K562 (cell line): Measurements from ENCODE around the gene RMND5B. TPM values are rescaled to one million over a fixed set of nuclear protein-coding genes. Genes with fewer than 3 reads are reported as not detected.

Experiments used
- CAMTA2 ChIP-seq: fragments of 250-450 bp; sonication (Bioruptor Pico); conservative IDR thresholded peaks from 2 replicates; pipeline ENCODE4 v1.5.1; 2022
- CXXC5 ChIP-seq: fragments of 250-450 bp; sonication (Bioruptor Pico); IDR thresholded peaks from 2 replicates; pipeline ENCODE4 v1.8.0; 2022; ENCODE audit warnings: inconsistent platforms, mild to moderate bottlenecking, moderate library complexity
- FOXA1 ChIP-seq: fragments of 450-650 bp; IDR thresholded peaks from 2 replicates; pipeline ENCODE4 v1.6.1; 2016; ENCODE audit warnings: mild to moderate bottlenecking, borderline replicate concordance
- FOXK2 ChIP-seq, 2 experiments: fragments of 450-650 bp; IDR thresholded peaks in 1 of 2; conservative IDR thresholded peaks in 1 of 2; 2 replicates each; pipeline ENCODE4 v1.6.1; 2016; ENCODE audit warnings: low read depth in 2 of 2, mild to moderate bottlenecking in 1 of 2
- KDM4B ChIP-seq, 2 experiments: fragments of 450-650 bp in 1 of 2; sonication (generic) in 1 of 2; IDR thresholded peaks; 2 replicates each; pipeline ENCODE4 v1.6.1; 2016 to 2017; ENCODE audit warnings: borderline replicate concordance in 2 of 2, antibody characterized with exemption in 1 of 2, low read depth in 1 of 2, mild to moderate bottlenecking in 1 of 2
- L3MBTL2 ChIP-seq: fragments of 450-650 bp; IDR thresholded peaks from 2 replicates; pipeline ENCODE4 v1.6.1; 2016; ENCODE audit warnings: mild to moderate bottlenecking, moderate library complexity
- MAZ ChIP-seq, 2 experiments: fragments of 450-650 bp in 1 of 2; sonication (generic) in 1 of 2; formaldehyde crosslinking; IDR thresholded peaks in 1 of 2; conservative IDR thresholded peaks in 1 of 2; 2 replicates each; pipeline versions ENCODE4 v1.4.0 to v1.5.0; 2020; ENCODE audit warnings: mild to moderate bottlenecking in 1 of 2, missing genetic modification reagents in 1 of 2
- MBD2 ChIP-seq: sonication (generic); IDR thresholded peaks from 2 replicates; pipeline ENCODE4 v1.6.1; 2016; ENCODE audit warnings: low read depth, borderline replicate concordance
- MCM3 ChIP-seq: fragments of 450-650 bp; IDR thresholded peaks from 2 replicates; pipeline ENCODE4 v1.6.1; 2016
- MIER1 ChIP-seq: fragments of 450-650 bp; IDR thresholded peaks from 2 replicates; pipeline ENCODE4 v1.6.1; 2016; ENCODE audit warnings: antibody characterized with exemption, mild to moderate bottlenecking, low read depth
- MTA1 ChIP-seq: fragments of 450-650 bp; IDR thresholded peaks from 2 replicates; pipeline ENCODE4 v1.6.1; 2017; ENCODE audit warnings: borderline replicate concordance
- MTA2 ChIP-seq: fragments of 450-650 bp; IDR thresholded peaks from 2 replicates; pipeline ENCODE4 v1.6.1; 2016; ENCODE audit warnings: low read depth
- MTA3 ChIP-seq: fragments of 450-650 bp; formaldehyde crosslinking; IDR thresholded peaks from 2 replicates; pipeline ENCODE4 v1.6.1; 2017; ENCODE audit warnings: mild to moderate bottlenecking, borderline replicate concordance
- MXI1 ChIP-seq: IDR thresholded peaks from 2 replicates; pipeline ENCODE4 v1.6.1; 2011; ENCODE audit warnings: low read depth, mild to moderate bottlenecking, improper control_type of control experiment, low read length
- NFYB ChIP-seq: IDR thresholded peaks from 2 replicates; pipeline ENCODE4 v1.6.1; 2011; ENCODE audit warnings: mild to moderate bottlenecking, moderate library complexity; ENCODE audit not compliant: insufficient read length; ENCODE audit errors: extremely low read depth
- NONO ChIP-seq, 2 experiments: fragments of 200-400 bp in 1 of 2; fragments of 450-650 bp in 1 of 2; formaldehyde crosslinking in 1 of 2; IDR thresholded peaks; 2 replicates each; pipeline ENCODE4 v1.6.1; 2017; ENCODE audit warnings: low read depth in 2 of 2, mild to moderate bottlenecking in 2 of 2, moderate library complexity in 2 of 2, low read length in 1 of 2
- NR2C1 ChIP-seq, 2 experiments: fragments of 450-650 bp; IDR thresholded peaks; 2 replicates each; pipeline ENCODE4 v1.6.1; 2017; ENCODE audit warnings: mild to moderate bottlenecking in 2 of 2, antibody characterized with exemption in 1 of 2, inconsistent platforms in 1 of 2, missing compliant biosample characterization in 1 of 2, missing genetic modification characterization in 1 of 2
- PML ChIP-seq: IDR thresholded peaks from 2 replicates; pipeline ENCODE4 v1.6.1; 2012; ENCODE audit warnings: low read length, inconsistent platforms
- POLR2G ChIP-seq: fragments of 200-400 bp; formaldehyde crosslinking; IDR thresholded peaks from 2 replicates; pipeline ENCODE4 v1.6.1; 2017; ENCODE audit warnings: low read depth, mild to moderate bottlenecking, antibody characterized with exemption, low read length, moderate library complexity
- POLR2H ChIP-seq: IDR thresholded peaks from 2 replicates; pipeline ENCODE4 v1.6.1; 2016; ENCODE audit warnings: missing genetic modification characterization, low read depth, mild to moderate bottlenecking, control low read depth, missing compliant biosample characterization, moderate library complexity
- SAFB ChIP-seq: fragments of 200-400 bp; formaldehyde crosslinking; IDR thresholded peaks from 2 replicates; pipeline ENCODE4 v1.6.1; 2017; ENCODE audit warnings: low read depth, low read length, borderline replicate concordance
- SIN3B ChIP-seq: fragments of 450-650 bp; IDR thresholded peaks from 2 replicates; pipeline ENCODE4 v1.6.1; 2017; ENCODE audit warnings: low read depth, mild to moderate bottlenecking, moderate library complexity
- SPI1 ChIP-seq: IDR thresholded peaks from 2 replicates; pipeline ENCODE4 v1.6.1; 2011; ENCODE audit warnings: low read depth, low read length, control low read depth, borderline replicate concordance
- SRSF7 ChIP-seq: fragments of 200-400 bp; formaldehyde crosslinking; optimal IDR thresholded peaks from 2 replicates; pipeline ENCODE3; 2017; ENCODE audit warnings: mild to moderate bottlenecking, low read depth, low read length
- STAG1 ChIP-seq: sonication (generic); formaldehyde crosslinking; IDR thresholded peaks from 2 replicates; pipeline ENCODE4 v1.5.0; 2020; ENCODE audit warnings: missing genetic modification reagents, borderline replicate concordance
- TEAD1 ChIP-seq, 2 experiments: fragments of 450-650 bp in 1 of 2; sonication (generic) in 1 of 2; formaldehyde crosslinking; IDR thresholded peaks; 2 replicates each; pipeline versions ENCODE4 v1.4.0 to v1.8.0; 2020 to 2022; ENCODE audit warnings: mild to moderate bottlenecking in 2 of 2, missing genetic modification reagents in 1 of 2
- ZEB2 ChIP-seq: fragments of 450-650 bp; IDR thresholded peaks from 2 replicates; pipeline ENCODE4 v1.6.1; 2016
- ZNF197 ChIP-seq: fragments of 200-800 bp; sonication (Bioruptor generic); IDR thresholded peaks from 2 replicates; pipeline ENCODE4 v1.6.1; 2016; ENCODE audit warnings: low read depth, missing genetic modification characterization, missing compliant biosample characterization
- ZNF644 ChIP-seq: fragments of 200-800 bp; sonication (Bioruptor generic); IDR thresholded peaks from 2 replicates; pipeline ENCODE4 v1.6.1; 2016; ENCODE audit warnings: low read depth, missing genetic modification characterization, missing compliant biosample characterization
- polyA plus RNA-seq, 8 experiments: library from polyadenylated mRNA; depleted of rRNA in 4 of 8; stranded (reverse) in 5 of 8; unstranded in 3 of 8; fragments of >200 nt; fragmentation: Nextera tagmentation in 2 of 8; fragmentation: Illumina TruSeq in 1 of 8; extraction: Ambion mirVana in 2 of 8; extraction: Trizol in 1 of 8; gene quantifications; 2 replicates each; pipeline versions ENCODE4 v1.2.1 to v1.2.3, GENCODE V29; 2011 to 2014; ENCODE audit warnings: inconsistent platforms in 1 of 8, missing spikeins in 1 of 8
- total RNA-seq, 7 experiments: library from RNA; depleted of rRNA in 6 of 7; stranded (reverse); fragments of >200 nt in 6 of 7; fragmentation: Illumina TruSeq in 2 of 7; extraction: Trizol in 2 of 7; gene quantifications; 2 replicates each; pipeline versions ENCODE4 v1.2.1 to v1.2.3, GENCODE V29; 2011 to 2021; ENCODE audit warnings: low replicate concordance in 1 of 7
- TF ChIP-seq, protein P1 (sequence below): IDR thresholded peaks from 2 replicates; pipeline ENCODE4 v1.6.1; 2016; ENCODE audit warnings: missing genetic modification characterization, missing compliant biosample characterization

RMND5B gene
- total and polyA plus RNA-seq, 9 of the 15 experiments (the other 6 are each of a cell fraction or from before 2014, with no cell fraction given), result 2.6 to 57.0 (median 28.3) TPM

DNA sequence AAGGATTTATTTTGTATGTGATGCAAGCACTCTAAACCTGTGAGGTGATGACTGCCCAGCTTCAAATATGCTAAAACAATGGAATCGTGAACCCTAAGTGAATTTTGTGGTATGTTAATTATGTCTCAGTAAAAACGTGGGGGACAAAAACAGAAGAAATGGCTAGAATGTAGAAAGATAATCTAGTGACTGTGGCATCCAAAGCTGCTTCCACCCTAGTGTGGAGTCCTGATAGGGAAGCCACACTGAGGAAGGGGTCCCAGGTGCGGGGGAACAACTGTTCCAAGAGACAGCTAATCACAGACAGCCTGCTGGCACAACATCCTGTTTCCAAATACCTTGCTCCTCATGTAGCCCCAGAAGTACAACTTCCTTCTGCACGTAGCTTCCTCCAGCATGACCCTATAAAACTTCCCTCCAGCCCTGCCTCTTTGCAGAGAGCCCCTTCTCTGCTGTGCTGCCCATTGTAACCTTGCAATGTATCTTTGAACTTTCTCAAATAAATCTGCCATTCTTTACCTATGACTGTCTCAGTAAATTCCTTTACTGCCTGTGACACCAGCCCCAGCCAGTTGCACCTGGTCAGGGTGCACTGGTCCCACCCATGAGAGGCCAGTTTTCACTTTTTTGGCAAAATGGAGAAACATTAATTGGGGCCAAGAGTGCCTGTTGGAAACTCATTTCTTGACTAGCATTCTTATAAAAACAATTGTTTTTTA, 51.5 kb downstream of the RMND5B start (continued):
- TF ChIP-seq CXXC5 (CRISPR knock-in tag) (no peak), MTA3 (0 out of 2 replicates have a peak, but pooled peaks have one; percentile 22), MIER1 (no peak), SIN3B (no peak), SAFB (no peak), ZEB2 (0 out of 2 replicates have a peak, but pooled peaks have one; percentile 47), TEAD1 (CRISPR knock-in tag; IDR thresholded peaks at IDR 0.05) (peak in 1 of 2 experiments; percentile 64; a peak in 1 of 4 replicates), ZNF644 (tag) (no peak), FOXA1 (no peak), FOXK2 (conservative IDR thresholded peaks at IDR 0.05 in 1 of 2, IDR thresholded peaks at IDR 0.05 in 1 of 2; ENCODE audit: low read depth in 2 of 2) (no peak), NONO (IDR thresholded peaks at IDR 0.05; ENCODE audit: low read depth in 2 of 2, low read length in 1 of 2) (no peak), MCM3 (no peak), KDM4B (IDR thresholded peaks at IDR 0.05; ENCODE audit: borderline replicate concordance in 2 of 2, low read depth in 1 of 2) (no peak), POLR2G (no peak), CAMTA2 (CRISPR knock-in tag) (no peak), L3MBTL2 (0 out of 2 replicates have a peak, but pooled peaks have one; percentile 14), MBD2 (no peak), STAG1 (no peak), ZNF197 (CRISPR knock-in tag) (no peak), MTA2 (peak; percentile 39; the same call in 1 of the 2 replicates), MTA1 (no peak), SPI1 (peak; percentile 54; the same call in 1 of the 2 replicates), POLR2H (tag) (no peak), PML (peak; percentile 69; the same call in 1 of the 2 replicates), SRSF7 (no peak), MXI1 (no peak), NFYB (no peak), NR2C1 (IDR thresholded peaks at IDR 0.05) (no peak), NR2C1 (tag; IDR thresholded peaks at IDR 0.05) (no peak), MAZ (CRISPR knock-in tag; conservative IDR thresholded peaks at IDR 0.05 in 1 of 2, IDR thresholded peaks at IDR 0.05 in 1 of 2) (no peak)
- TF ChIP-seq, protein P1, sequence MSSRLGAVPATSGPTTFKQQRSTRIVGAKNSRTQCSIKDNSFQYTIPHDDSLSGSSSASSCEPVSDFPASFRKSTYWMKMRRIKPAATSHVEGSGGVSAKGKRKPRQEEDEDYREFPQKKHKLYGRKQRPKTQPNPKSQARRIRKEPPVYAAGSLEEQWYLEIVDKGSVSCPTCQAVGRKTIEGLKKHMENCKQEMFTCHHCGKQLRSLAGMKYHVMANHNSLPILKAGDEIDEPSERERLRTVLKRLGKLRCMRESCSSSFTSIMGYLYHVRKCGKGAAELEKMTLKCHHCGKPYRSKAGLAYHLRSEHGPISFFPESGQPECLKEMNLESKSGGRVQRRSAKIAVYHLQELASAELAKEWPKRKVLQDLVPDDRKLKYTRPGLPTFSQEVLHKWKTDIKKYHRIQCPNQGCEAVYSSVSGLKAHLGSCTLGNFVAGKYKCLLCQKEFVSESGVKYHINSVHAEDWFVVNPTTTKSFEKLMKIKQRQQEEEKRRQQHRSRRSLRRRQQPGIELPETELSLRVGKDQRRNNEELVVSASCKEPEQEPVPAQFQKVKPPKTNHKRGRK (tag), result no peak
